22Rv1 (cell line): ENCODE measurements around the gene HOXD8.

ENCODE experiments used
- ZFX ChIP-seq: fragments of 450-650 bp; IDR thresholded peaks from 2 replicates; pipeline ENCODE4 v1.6.1; 2017; ENCODE audit warnings: antibody characterized with exemption, borderline replicate concordance
- TF ChIP-seq, protein P1 (sequence below): fragments of 450-650 bp; IDR thresholded peaks from 2 replicates; pipeline ENCODE4 v1.5.1; 2017; ENCODE audit warnings: mild to moderate bottlenecking

DNA sequence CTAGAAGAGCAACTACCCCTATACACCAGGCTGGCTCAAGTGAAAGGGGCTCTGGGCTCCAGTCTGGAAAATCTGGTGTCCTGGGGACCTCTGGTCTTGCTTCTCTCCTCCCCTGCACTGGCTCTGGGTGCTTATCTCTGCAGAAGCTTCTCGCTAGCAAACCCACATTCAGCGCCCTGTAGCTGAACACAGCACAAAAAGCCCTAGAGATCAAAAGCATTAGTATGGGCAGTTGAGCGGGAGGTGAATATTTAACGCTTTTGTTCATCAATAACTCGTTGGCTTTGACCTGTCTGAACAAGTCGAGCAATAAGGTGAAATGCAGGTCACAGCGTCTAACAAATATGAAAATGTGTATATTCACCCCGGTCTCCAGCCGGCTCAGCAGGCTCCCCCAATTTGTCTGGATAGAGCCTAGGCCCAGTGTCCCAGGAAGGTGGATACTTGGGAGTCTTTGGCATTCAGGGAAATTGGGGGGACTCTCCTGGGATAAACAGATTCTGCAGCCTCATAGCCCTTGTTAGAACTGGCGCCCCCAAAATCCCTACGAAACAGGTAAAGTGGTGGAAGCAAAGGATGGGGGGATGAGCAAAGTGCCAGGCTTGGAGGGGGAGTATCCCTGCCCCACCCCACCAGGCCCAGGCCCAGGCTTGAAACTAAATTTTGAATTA, 19.4 kb downstream of the HOXD8 start:
- TF ChIP-seq, protein P1, sequence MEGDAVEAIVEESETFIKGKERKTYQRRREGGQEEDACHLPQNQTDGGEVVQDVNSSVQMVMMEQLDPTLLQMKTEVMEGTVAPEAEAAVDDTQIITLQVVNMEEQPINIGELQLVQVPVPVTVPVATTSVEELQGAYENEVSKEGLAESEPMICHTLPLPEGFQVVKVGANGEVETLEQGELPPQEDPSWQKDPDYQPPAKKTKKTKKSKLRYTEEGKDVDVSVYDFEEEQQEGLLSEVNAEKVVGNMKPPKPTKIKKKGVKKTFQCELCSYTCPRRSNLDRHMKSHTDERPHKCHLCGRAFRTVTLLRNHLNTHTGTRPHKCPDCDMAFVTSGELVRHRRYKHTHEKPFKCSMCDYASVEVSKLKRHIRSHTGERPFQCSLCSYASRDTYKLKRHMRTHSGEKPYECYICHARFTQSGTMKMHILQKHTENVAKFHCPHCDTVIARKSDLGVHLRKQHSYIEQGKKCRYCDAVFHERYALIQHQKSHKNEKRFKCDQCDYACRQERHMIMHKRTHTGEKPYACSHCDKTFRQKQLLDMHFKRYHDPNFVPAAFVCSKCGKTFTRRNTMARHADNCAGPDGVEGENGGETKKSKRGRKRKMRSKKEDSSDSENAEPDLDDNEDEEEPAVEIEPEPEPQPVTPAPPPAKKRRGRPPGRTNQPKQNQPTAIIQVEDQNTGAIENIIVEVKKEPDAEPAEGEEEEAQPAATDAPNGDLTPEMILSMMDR: no peak
- TF ChIP-seq ZFX: no peak
